Head of caudate nucleus (tissue), 42 donors: ENCODE results near the gene CACNA1B.
"Not testable (repeated sequence)": the region's sequence is repeated elsewhere in the genome, so short reads cannot be mapped to it uniquely, and the experiment has no call there.

Experiments used
- DNase-seq, 42 donors: peaks; one replicate each; pipeline versions ENCODE4 v3.0.0 to v3.0.0-alpha.2; 2020 to 2021; ENCODE audit warnings: mixed read lengths in 7 of 42
- intact Hi-C: fragments of 100-400 bp; cut with DNase I; formaldehyde crosslinking; loops from one replicate; pipeline ENCODE4 v1.15.0; 2022

The CACNA1B gene

DNA sequence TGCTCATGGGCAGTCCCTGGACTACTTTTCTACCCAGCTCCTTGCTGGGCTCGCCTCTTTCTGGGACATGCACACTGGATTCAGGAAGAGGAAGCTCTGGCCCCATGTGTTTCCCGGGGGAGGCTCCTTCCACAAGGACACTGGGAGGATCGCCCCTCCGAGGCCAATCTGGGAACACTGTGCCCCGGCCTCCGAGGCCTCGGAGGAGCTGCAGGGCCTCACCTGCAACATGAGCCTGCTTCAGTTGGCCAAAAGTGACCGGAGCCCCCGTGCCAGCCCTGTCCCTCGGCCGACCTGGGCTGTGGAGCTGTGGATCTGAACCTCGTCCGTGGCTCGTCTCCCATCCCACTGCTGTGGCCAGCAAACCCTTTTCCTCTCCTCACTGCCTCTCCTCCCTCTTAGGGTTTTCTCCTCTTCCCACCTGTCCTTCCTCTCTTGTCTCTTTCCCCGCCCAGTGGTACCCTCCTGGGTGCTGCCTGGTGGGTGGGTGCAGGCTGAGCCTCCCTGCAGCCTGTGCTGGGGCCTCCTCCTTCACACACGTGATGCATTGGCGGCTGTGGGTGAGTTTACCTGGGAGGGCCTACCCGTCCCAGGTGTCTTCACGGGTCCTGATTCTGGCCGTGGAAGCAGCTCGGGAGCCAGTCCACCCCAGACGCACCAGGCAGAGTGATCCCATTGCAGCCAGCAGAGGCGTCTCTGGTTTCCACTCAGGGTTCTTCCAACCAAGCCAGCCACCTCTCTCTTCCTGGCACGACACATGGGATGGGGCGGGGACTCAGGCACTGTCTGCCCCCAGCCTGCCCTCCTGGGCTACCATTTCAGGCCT lies 241.8 kb downstream of the CACNA1B start:
- DNase-seq: peak in 11 of 42 donors; percentile 13 to 61 (median 37)
- intact Hi-C loops: no loop called here

DNA sequence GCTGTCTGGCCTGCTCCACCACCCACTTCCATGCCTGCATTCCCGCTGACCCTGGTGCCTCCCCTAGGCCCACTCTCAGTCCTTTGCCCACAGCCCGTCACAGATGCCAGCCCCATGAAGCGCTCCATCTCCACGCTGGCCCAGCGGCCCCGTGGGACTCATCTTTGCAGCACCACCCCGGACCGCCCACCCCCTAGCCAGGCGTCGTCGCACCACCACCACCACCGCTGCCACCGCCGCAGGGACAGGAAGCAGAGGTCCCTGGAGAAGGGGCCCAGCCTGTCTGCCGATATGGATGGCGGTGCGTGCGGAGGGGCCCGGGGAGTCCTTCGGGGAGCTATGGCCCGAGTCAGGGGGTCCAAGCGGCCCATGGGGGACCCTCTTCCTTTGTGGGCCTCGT lies 242.5 kb downstream of the CACNA1B start:
- intact Hi-C loops: no loop called here
- DNase-seq: no peak

DNA sequence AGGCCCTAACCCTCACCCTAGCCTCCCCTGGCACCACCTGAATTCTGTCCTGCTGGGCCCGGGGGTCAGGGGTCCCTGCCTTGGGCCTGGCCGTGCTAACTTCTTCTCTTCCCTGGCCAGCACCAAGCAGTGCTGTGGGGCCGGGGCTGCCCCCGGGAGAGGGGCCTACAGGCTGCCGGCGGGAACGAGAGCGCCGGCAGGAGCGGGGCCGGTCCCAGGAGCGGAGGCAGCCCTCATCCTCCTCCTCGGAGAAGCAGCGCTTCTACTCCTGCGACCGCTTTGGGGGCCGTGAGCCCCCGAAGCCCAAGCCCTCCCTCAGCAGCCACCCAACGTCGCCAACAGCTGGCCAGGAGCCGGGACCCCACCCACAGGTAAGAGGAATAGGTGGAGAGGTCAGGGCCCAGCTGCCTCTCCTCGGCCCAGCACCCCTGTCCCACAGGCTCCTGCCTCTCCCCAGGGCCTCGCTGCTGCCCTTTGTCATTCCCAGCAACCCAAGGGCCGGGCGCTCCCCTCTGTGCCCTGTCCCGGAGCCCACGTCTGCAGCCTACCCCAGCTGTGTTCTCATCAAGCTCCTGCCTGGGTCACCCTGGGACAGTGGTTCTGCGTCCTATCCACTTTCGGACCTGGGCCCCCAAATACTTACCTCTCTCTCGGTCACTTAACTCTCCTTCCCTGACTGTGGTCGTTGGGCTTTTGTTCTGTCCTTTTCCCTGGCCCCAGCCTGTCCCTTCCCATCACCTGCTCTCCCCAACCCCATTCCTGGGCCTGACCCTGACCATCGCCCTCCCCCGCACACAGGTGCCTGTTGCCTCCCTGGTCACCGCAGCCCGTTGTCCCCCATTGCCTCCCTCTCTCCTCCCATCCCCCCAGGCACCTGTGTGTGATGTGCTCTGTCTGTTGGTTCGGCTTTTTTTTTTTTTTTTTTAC lies 243.2 kb downstream of the CACNA1B start:
- intact Hi-C loops: no loop called here
- DNase-seq: no peak

DNA sequence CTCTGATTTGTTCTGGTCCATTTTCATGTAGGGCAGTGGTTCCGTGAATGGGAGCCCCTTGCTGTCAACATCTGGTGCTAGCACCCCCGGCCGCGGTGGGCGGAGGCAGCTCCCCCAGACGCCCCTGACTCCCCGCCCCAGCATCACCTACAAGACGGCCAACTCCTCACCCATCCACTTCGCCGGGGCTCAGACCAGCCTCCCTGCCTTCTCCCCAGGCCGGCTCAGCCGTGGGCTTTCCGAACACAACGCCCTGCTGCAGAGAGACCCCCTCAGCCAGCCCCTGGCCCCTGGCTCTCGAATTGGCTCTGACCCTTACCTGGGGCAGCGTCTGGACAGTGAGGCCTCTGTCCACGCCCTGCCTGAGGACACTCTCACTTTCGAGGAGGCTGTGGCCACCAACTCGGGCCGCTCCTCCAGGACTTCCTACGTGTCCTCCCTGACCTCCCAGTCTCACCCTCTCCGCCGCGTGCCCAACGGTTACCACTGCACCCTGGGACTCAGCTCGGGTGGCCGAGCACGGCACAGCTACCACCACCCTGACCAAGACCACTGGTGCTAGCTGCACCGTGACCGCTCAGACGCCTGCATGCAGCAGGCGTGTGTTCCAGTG lies 244.0 kb downstream of the CACNA1B start:
- no peak for DNase-seq
- intact Hi-C loops: no loop called here

DNA sequence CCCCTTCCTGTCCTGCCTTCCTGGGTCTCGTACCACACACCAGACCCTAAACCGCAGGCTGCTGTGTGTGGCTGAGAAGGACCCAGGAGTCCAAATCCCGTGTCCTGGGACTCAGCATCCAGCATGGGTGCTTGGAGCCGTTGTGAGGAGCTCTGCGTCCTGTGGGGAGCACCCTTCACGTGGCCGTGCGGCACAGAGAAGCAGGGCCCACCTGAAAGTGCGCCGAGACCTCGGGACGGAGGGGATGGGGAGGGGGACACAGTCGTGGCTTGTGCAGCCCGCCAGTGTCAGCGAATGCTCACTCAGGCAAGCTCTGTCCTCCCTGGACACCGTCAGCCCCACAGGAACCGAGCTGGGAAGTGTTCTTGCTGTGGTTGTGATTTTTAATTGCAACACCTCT lies 244.6 kb downstream of the CACNA1B start:
- intact Hi-C loops: no loop called here
- no peak for DNase-seq

DNA sequence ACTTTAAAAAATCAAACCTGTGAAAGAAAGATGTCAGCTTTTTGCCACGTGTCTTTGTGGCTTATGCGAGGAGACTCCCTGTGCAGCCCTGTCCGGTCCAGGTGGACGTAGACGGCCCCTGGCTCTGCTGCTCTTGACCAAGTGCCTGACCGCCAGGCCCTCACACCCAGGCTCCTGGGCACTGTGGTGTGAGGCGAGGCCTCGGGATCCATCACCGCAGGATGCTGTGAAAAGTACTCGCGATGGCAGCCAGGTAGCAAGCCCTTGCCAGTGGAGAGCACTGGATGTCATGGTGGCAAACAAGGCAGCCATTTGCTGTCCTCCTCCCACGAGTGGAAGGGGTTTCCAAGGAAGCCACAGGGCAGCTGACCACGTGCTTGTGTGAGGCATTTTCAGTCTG lies 245.1 kb downstream of the CACNA1B start:
- intact Hi-C loops: no loop called here
- no peak for DNase-seq

DNA sequence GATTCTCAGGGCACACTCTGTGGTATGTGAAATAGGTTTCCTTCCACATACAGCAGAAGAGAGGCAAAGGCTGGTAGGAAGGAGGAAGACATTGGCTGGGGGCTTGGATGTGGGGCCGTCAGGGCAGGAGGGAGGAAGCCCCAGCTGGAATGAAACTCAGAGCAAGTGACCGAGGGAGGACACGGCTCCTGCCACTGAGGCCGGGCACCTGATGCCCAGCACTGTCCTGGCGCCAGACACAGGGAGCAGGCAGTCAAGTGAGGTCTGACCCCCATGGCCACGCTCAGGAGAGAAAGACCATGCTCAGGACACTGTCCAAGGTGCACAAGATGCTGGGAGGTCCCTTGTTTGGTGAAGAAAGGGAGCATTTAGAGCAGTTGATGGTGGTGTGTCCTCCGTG lies 245.5 kb downstream of the CACNA1B start:
- no peak for DNase-seq
- intact Hi-C loops: no loop called here

DNA sequence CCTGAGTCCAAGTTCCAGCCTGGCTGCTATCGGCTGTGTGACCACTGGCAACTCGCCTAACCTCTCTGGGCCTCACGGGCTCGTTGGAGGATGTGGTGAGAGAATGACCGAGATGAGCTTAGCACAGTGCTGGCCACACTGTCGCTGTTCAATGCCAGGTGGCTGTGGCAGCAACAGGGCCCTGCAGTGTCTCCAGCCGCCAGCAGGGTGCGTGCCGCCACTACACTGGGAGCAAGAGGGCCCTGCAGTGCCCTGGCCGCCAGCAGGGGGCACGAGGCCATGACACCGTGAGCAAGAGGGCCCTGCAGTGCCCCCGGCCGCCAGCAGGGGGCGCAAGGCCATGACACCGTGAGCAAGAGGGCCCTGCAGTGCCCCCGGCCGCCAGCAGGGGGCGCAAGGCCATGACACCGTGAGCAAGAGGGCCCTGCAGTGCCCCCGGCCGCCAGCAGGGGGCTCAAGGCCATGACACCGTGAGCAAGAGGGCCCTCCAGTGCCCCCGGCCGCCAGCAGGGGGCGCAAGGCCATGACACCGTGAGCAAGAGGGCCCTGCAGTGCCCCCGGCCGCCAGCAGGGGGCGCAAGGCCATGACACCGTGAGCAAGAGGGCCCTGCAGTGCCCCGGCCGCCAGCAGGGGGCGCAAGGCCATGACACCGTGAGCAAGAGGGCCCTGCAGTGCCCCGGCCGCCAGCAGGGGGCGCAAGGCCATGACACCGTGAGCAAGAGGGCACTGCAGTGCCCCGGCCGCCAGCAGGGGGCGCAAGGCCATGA lies 248.7 kb downstream of the CACNA1B start:
- DNase-seq: peak in 3 of 42 donors; percentile 32 to 38 (median 37)
- intact Hi-C loops: not testable (repeated sequence)

DNA sequence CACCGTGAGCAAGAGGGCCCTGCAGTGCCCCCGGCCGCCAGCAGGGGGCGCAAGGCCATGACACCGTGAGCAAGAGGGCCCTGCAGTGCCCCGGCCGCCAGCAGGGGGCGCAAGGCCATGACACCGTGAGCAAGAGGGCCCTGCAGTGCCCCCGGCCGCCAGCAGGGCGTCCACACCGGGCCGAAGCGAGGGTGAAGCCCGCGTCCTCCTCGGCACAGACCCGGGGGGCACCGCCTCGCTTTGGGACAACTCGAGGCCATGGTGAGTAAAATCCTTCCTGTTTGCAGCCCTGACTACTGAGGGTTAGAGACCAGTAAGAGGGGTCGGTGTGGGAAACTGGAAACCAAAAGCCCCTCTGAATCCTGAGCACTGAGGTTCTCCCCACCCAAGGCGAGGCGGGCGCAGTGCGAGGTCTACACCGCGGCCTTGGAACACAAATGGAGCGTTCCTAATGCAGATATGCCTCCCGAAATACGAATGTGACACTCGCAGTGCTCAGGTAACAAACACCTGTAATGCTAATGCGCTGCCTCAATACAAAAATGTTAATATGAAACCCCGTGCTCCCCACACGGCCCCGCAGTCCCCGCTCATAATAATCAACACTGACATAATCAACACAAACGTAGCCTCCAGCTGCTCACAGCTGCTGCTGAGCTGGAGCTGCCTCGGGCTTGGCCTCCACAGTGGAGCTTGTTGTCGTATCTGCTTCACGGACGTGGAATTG lies 249.4 kb downstream of the CACNA1B start:
- intact Hi-C loops, DNase-seq: not testable (repeated sequence)

DNA sequence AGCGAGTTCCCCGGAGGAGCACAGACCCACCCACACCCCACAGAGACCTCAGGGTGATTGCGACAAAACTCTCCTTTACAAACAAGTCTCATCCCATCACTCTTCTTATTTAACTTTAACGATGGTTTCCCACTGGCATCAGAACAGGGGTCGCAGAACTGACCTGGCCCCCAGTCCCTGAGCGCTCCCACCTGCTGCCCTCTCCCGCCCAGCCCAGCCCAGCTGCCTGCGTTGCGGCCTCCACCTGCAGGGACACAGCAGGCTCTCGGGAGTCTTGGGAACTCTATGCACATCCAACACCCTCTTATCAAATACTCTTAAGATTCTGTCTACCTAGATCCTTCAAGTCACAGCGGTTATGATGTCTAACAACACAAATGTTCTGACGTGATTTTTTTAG lies 250.4 kb downstream of the CACNA1B start:
- DNase-seq, intact Hi-C loops: not testable (repeated sequence)

DNA sequence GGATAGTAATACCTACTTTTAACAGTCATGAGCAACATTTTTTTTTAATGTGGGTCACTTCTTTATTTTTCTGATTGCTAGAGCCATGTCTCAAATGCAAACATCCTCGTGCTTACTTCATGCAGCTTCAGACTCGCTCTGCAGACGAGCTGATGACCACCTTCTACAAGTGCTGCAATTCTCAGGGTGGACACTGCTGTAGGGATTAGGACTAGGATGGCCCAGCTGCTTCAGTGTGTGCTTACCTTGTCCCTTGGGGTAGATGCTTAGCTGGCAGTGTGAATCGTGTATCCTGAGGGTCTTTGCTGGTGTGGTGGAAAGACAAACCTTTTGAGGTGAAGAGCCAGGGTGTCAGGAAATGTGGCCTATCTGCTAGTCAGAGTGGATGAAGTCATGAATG lies 251.7 kb downstream of the CACNA1B start:
- DNase-seq, intact Hi-C loops: not testable (repeated sequence)

DNA sequence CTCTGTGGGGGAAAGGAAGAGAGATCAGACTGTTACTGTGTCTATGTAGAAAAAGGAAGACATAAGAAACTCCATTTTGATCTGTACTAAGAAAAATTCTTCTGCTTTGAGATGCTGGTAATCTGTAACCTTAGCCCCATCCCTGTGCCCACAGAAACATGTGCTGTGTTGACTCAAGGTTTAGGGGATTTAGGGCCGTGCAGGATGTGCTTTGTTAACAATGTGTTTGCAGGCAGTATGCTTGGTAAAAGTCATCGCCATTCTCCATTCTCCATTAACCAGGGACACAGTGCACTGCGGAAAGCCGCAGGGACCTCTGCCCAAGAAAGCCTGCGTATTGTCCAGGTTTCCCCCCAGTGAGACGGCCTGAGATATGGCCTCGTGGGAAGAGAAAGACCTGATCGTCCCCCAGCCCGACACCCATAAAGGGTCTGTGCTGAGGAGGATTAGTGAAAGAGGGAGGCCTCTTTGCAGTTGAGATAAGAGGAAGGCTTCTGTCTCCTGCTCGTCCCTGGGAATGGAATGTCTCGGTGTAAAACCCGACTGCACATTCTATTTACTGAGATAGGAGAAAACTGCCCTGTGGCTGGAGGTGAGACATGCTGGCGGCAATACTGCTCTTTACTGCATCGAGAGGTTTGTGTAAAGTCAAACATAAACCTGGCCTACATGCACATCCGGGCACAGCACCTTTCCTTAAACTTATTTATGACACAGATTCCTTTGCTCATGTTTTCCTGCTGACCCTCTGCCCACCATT lies 255.5 kb downstream of the CACNA1B start:
- intact Hi-C loops: not testable (repeated sequence)
- DNase-seq: peak in 1 of 42 donors; percentile 15

DNA sequence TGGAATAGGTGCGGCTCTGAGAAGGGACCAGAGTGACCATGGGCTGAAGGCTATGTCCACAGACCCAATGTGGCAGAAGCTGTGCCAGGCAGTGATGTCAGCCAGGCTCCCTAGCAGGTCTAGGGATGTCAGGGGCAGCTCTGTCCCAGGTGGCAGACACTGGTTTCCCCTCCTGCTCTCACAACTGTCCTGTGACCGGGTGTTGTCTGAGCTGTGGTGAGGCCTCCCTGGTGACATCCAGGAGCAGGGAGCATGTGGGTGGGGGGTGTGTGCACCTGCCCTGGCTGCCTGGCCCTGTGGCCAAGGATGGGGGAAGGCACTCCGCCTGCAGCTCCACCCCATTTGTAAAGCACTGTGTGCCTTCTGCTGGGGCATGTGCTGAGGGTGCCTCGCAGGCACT lies 257.0 kb downstream of the CACNA1B start:
- DNase-seq, intact Hi-C loops: not testable (repeated sequence)

DNA sequence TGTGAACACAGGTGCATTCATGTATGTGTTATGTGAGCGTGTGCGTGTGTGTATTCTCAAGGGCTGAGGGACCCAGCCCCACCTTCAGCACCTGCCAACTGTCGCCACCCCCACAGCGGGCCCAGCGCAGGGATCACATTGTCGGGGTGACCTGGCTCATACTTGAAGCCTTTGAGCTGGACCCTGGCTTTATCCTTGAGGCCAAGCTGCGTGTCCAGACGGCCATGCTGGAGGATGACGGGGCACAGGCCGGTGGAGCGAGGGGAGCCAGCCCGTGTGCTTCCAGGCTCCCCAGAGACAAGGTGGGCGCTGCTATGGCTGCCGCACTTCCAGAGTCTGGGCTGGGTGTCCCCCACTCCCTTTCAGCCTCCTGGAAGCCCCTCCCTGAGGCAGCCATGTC lies 261.5 kb downstream of the CACNA1B start:
- intact Hi-C loops, DNase-seq: not testable (repeated sequence)

DNA sequence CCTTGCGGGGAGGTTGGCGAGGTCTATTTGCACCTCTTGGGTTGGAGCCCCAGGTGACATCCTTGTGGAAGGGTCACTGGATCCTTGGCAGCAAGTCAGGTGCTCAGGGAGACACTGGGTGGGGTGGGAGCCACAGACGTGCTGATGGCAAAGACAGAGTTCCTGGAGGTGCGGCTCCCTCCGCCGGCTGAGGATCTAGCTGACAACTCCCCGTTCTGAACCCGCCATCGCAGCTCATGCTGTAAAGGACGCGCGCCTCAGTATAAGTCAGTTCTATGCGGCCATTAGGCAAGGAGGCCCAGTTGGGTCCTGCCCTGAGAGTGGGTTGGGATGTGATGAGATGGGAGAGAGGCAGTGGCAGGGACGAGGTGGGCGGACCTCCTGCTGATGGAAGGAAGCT lies 263.4 kb downstream of the CACNA1B start:
- DNase-seq: peak in 1 of 42 donors; percentile 30
- intact Hi-C loops: not testable (repeated sequence)

DNA sequence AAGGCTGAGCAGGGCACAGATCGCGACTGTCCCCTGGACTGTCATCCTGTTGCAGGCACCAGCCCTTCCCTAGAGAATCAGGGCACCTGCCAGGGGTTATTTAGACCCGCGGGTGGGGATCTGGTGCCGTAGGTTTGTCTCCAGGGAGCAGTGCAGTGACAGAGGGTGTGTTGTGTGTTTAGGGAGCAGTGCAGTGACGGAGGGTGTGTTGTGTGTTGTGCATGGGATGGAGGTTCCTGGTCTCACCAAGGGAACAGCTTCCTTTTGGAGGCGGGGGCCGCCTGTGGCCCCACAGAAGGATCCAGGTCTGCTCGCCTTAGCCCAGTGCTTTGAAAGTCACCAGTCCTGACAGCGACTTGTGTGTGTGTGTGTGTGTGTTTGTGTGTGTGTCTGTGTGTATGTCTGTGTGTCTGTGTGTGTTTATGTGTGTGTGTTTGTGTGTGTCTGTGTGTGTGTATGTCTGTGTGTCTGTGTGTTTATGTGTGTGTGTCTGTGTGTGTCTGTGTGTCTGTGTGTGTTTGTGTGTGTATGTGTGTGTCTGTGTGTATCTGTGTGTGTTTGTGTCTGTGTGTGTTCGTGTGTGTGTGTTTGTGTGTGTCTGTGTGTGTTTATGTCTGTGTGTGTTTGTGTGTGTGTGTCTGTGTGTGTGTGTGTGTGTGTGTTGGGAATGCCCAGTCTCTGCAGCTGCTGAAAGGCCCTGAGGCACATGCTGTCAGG lies 265.1 kb downstream of the CACNA1B start:
- intact Hi-C loops: not testable (repeated sequence)

DNA sequence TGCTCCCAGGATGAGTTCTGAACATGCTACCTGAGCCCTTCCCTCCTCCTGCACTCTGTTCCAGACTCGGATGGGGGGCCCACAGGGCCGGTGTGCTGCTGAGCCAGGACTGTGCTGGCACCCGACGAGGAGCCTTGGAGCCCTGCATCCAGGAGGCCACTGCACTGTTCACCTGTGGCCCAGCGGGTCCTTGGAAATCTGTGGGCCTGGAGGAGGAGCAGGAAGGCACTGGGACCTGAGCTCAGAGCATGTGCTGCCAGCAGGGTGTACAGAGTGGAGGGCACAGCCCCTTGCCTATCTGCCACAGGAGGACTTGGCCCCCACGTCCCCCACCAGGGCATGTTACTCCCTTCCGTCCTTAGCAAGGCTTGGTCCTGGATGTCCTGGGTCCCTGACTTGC lies 265.9 kb downstream of the CACNA1B start:
- intact Hi-C loops: not testable (repeated sequence)
- DNase-seq: peak in 1 of 42 donors; percentile 16

More for the DNA sequence above, 265.1 kb downstream of the CACNA1B start:
- peak in 1 of 42 donors; percentile 17 for DNase-seq
